PFSK-1 (cell line): Measurements from ENCODE around the gene NME3.

Source experiments
- POLR2AphosphoS5 ChIP-seq: IDR thresholded peaks from 2 replicates; pipeline ENCODE4 v1.6.1; 2012; ENCODE audit warnings: low read depth, mild to moderate bottlenecking, control low read depth, low read length, moderate library complexity
- SIN3A ChIP-seq: IDR thresholded peaks from 2 replicates; pipeline ENCODE4 v1.6.1; 2012; ENCODE audit warnings: mild to moderate bottlenecking, low read length, moderate library complexity, borderline replicate concordance; ENCODE audit not compliant: insufficient read depth

DNA sequence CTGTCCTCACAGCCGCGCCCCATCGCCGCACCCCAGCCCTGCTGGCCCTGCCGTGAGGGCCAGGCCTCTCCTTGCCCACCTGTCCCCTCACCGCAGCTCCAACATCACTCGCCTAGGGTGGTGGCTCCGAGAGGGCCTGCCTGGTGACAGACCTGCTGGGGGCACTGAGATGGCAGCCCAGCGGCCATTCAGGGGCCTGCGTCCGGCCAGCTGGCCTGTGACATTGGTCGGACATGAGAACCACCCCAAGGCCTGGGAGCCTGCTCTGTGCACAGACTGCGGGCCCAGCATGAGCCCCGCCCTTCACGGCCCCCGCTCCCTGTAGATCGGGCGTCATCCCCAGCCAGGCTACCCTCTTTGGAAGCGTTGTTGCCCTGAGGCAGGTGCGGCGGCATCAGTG lies 11.8 kb downstream of the NME3 start:
- TF ChIP-seq POLR2AphosphoS5 (no peak), SIN3A (no peak)
